Astrocyte (in vitro differentiated cells and primary cell): ENCODE measurements around the gene SPAG8. TPM values are rescaled to one million over a fixed set of nuclear protein-coding genes. Genes with fewer than 3 reads are reported as not detected.
A peak's percentile ranks its signal among the peaks of the same experiment; 100 is the strongest.

Experiments used
- DNase-seq: peaks from one replicate; pipeline ENCODE4 v3.0.0-alpha.2; 2010; ENCODE audit warnings: low read depth
- FAIRE-seq: peaks from 2 replicates; lab custom pipeline; 2011; peaks lifted over from hg19 to GRCh38; lab: Jason Lieb, UNC
- H2AFZ ChIP-seq: 2 replicates; pipeline ENCODE4 v1.6.0; 2012; ENCODE audit warnings: low read depth, low read length, inconsistent platforms
- H3K27ac ChIP-seq: 2 replicates; pipeline ENCODE4 v1.5.1; 2011; ENCODE audit warnings: low read depth, low read length, inconsistent platforms
- H3K27me3 ChIP-seq: 2 replicates; pipeline ENCODE4 v1.6.0; 2011; ENCODE audit warnings: low read length, inconsistent platforms; ENCODE audit not compliant: insufficient read depth
- H3K36me3 ChIP-seq: 2 replicates; pipeline ENCODE4 v1.5.1; 2011; ENCODE audit warnings: low read length, inconsistent platforms; ENCODE audit not compliant: insufficient read depth
- H3K4me1 ChIP-seq: 2 replicates; pipeline ENCODE4 v1.5.1; 2011; ENCODE audit warnings: low read length, inconsistent platforms; ENCODE audit not compliant: insufficient read depth
- H3K4me2 ChIP-seq: 2 replicates; pipeline ENCODE4 v1.6.0; 2012; ENCODE audit warnings: low read length, inconsistent platforms
- H3K4me3 ChIP-seq: 2 replicates; pipeline ENCODE4 v1.5.1; 2011; ENCODE audit warnings: low read depth, mild to moderate bottlenecking, low read length, inconsistent platforms; ENCODE audit not compliant: insufficient read depth
- H3K79me2 ChIP-seq: 2 replicates; pipeline ENCODE4 v1.6.0; 2012; ENCODE audit warnings: mild to moderate bottlenecking, low read length, inconsistent platforms; ENCODE audit not compliant: insufficient read depth
- H3K9ac ChIP-seq: 2 replicates; pipeline ENCODE4 v1.6.0; 2012; ENCODE audit warnings: mild to moderate bottlenecking, low read length, inconsistent platforms
- H3K9me3 ChIP-seq: 2 replicates; pipeline ENCODE4 v1.5.1; 2012; ENCODE audit warnings: low read depth, mild to moderate bottlenecking, low read length, inconsistent platforms; ENCODE audit not compliant: insufficient read depth
- H4K20me1 ChIP-seq: 2 replicates; pipeline ENCODE4 v1.6.0; 2012; ENCODE audit warnings: low read length, inconsistent platforms; ENCODE audit not compliant: insufficient read depth
- H3K27ac Mint-ChIP-seq: one replicate; pipeline ENCODE4 v1.8.0; 2021; ENCODE audit warnings: mild to moderate bottlenecking, mixed read lengths; ENCODE audit not compliant: unreplicated experiment
- H3K27me3 Mint-ChIP-seq: one replicate; pipeline ENCODE4 v1.8.0; 2021; ENCODE audit warnings: low read depth, mixed read lengths; ENCODE audit not compliant: unreplicated experiment
- H3K36me3 Mint-ChIP-seq: one replicate; pipeline ENCODE4 v1.8.0; 2021; ENCODE audit warnings: low read depth, mixed read lengths; ENCODE audit not compliant: unreplicated experiment
- H3K4me1 Mint-ChIP-seq: one replicate; pipeline ENCODE4 v1.8.0; 2021; ENCODE audit warnings: low read depth, mixed read lengths; ENCODE audit not compliant: unreplicated experiment
- H3K4me3 Mint-ChIP-seq: one replicate; pipeline ENCODE4 v1.8.0; 2021; ENCODE audit warnings: mild to moderate bottlenecking, moderate library complexity, mixed read lengths; ENCODE audit not compliant: unreplicated experiment
- H3K9me3 Mint-ChIP-seq: one replicate; pipeline ENCODE4 v1.8.0; 2021; ENCODE audit warnings: mild to moderate bottlenecking, mixed read lengths; ENCODE audit not compliant: unreplicated experiment
- CTCF ChIP-seq: IDR thresholded peaks from 2 replicates; pipeline ENCODE4 v1.5.1; 2011; ENCODE audit warnings: low read depth, mild to moderate bottlenecking, inconsistent platforms, low read length, moderate library complexity; ENCODE audit not compliant: insufficient read depth
- EZH2 ChIP-seq: IDR thresholded peaks from 2 replicates; pipeline ENCODE4 v1.6.1; 2012; ENCODE audit warnings: mild to moderate bottlenecking, low read length, inconsistent platforms; ENCODE audit not compliant: insufficient read depth
- total RNA-seq: library from RNA; stranded (reverse); gene quantifications from 2 replicates; pipeline ENCODE4 v1.2.1, GENCODE V29; 2021

Gene SPAG8
- total RNA-seq, 1 donor from 2014 or later = 0.52 TPM

DNA sequence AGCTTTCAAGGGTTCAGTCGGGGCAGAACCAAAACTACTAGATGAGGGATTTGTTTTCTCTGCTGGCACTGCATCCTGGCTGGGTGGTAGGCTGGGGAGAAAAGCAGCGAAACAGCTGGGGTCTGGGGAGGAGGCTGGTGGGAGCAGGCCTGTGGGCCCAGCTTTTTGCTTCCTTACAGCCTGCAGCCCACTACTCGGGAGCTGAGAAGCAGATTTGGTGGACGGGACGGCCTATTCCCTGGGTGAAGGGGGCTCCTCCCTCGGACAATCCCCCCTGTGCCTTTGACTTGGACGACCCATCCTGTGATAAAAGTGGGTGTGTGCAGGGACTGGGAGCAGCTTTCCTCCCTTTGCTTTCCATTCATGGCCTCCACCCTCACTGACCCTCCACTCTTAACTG lies 11.5 kb downstream of the SPAG8 start:
- no peak overlapping the region for H2AFZ ChIP-seq
- no peak overlapping the region for H3K9ac ChIP-seq
- H3K9me3 Mint-ChIP-seq = no peaks in the 10 kb centered on the region
- H3K27ac Mint-ChIP-seq = no peak overlapping the region
- H4K20me1 ChIP-seq = no peaks in the 10 kb centered on the region
- H3K79me2 ChIP-seq = peaks cover 9% of the 10 kb centered on the region
- H3K27ac ChIP-seq = no peak overlapping the region
- H3K27me3 ChIP-seq = no peaks in the 10 kb centered on the region
- TF ChIP-seq CTCF (no peak), EZH2 (no peak)
- FAIRE-seq = no peak
- peaks cover 10% of the 10 kb centered on the region for H3K36me3 ChIP-seq
- H3K4me1 ChIP-seq = peaks cover 13% of the 10 kb centered on the region
- peaks cover 4% of the 10 kb centered on the region for H3K27me3 Mint-ChIP-seq
- no peak overlapping the region for H3K4me2 ChIP-seq
- DNase-seq = no peak
- peaks cover 25% of the 10 kb centered on the region for H3K36me3 Mint-ChIP-seq
- no peak overlapping the region for H3K4me3 ChIP-seq
- H3K4me1 Mint-ChIP-seq = peaks cover 14% of the 10 kb centered on the region
- H3K4me3 Mint-ChIP-seq = no peak overlapping the region
- no peaks in the 10 kb centered on the region for H3K9me3 ChIP-seq

DNA sequence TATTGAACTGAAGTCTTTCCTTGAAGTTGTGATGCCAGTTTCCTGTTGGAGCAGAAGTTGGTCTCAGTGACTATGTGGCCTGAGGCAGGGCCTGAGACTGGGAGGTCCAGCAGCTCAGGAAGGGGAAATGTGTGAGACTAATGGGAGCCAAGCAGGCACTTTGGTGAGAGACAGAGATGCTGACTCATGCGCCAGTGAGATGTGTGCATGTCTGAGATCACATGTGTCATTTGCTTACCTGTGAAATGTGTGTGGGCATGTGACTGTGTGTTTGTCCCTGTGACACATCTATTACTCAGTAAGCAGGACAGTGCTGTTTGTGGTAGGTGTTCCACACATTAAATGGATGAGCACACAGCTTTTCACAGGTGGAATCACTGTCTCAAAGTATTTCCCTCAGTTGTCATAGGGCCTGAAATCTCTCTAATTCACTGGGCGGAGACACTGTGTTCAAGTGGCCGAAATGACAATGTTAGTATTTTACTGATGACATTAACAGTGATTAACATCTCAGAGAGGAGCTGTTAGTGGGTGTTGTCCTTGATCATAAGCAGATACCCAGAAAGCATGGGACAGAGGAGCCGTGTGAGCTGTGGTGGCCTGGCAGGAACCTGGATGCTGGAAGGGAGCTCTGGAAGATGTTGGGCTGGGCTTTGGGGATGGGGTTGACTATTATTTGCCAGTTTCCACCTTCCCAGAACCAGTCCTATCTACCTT lies 13.2 kb downstream of the SPAG8 start:
- peak overlapping the region; percentile 4 for H3K4me2 ChIP-seq
- peaks cover 4% of the 10 kb centered on the region for H3K27me3 Mint-ChIP-seq
- no peak overlapping the region for H3K9ac ChIP-seq
- H3K4me1 Mint-ChIP-seq = peaks cover 30% of the 10 kb centered on the region
- no peak overlapping the region for H2AFZ ChIP-seq
- H3K36me3 Mint-ChIP-seq = peaks cover 22% of the 10 kb centered on the region
- peak overlapping the region; percentile 17 for H3K4me3 Mint-ChIP-seq
- DNase-seq (peak; percentile 53), FAIRE-seq (no peak)
- no peaks in the 10 kb centered on the region for H3K9me3 Mint-ChIP-seq
- no peaks in the 10 kb centered on the region for H3K9me3 ChIP-seq
- peaks cover 20% of the 10 kb centered on the region for H3K4me1 ChIP-seq
- H3K27me3 ChIP-seq = no peaks in the 10 kb centered on the region
- TF ChIP-seq EZH2 (no peak), CTCF (no peak)
- peaks cover 10% of the 10 kb centered on the region for H3K36me3 ChIP-seq
- no peak overlapping the region for H3K4me3 ChIP-seq
- H3K79me2 ChIP-seq = peaks cover 20% of the 10 kb centered on the region
- H3K27ac Mint-ChIP-seq = peak overlapping the region; percentile 60
- H4K20me1 ChIP-seq = peaks cover 3% of the 10 kb centered on the region
- no peak overlapping the region for H3K27ac ChIP-seq
